Endothelial cell of umbilical vein (primary cell): Measurements from ENCODE around the gene UST. TPM values are rescaled to one million over a fixed set of nuclear protein-coding genes. Genes with fewer than 3 reads are reported as not detected.

Experiments
- BruUV-seq: library from RNA; stranded (reverse); fragments of 400-500 nt; replicated peaks from 2 replicates; lab custom pipeline; 2021; lab: Mats Ljungman, UMichigan
- CTCF ChIA-PET: fragments of 300-600, 350-600 bp; sonication (Branson Sonifier 250); formaldehyde crosslinking; loops from one replicate; lab custom pipeline; 2021; ENCODE audit warnings: antibody characterized with exemption, inconsistent platforms; lab: Charles Lee
- POLR2A ChIA-PET: fragments of 300-600, 350-600 bp; sonication (Branson Sonifier 250); formaldehyde crosslinking; loops from one replicate; lab custom pipeline; 2021; ENCODE audit warnings: antibody characterized with exemption, inconsistent platforms; lab: Charles Lee
- DNase-seq: peaks from one replicate; pipeline ENCODE4 v3.0.0-alpha.2; 2011; ENCODE audit warnings: low read depth, low spot score
- FAIRE-seq: peaks from 2 replicates; lab custom pipeline; 2011; peaks lifted over from hg19 to GRCh38; lab: Jason Lieb, UNC
- H2AFZ ChIP-seq: 2 replicates; pipeline ENCODE4 v1.6.0; 2012; ENCODE audit warnings: low read depth, low read length, control low read depth, inconsistent platforms
- H3K27ac ChIP-seq: 2 replicates; pipeline ENCODE4 v1.5.1; 2011; ENCODE audit warnings: low read depth, mild to moderate bottlenecking, control low read depth, low read length, moderate library complexity; ENCODE audit not compliant: insufficient read depth
- H3K27me3 ChIP-seq, 2 experiments: 2 replicates each; pipeline versions ENCODE4 v1.6.0 to v1.6.1; 2011; ENCODE audit warnings: low read length in 2 of 2, mixed read lengths in 1 of 2; ENCODE audit not compliant: control insufficient read depth in 2 of 2, insufficient read depth in 2 of 2
- H3K36me3 ChIP-seq, 2 experiments: 2 replicates in 1 of 2; 3 replicates in 1 of 2; pipeline ENCODE4 v1.5.1; 2011; ENCODE audit warnings: low read length in 2 of 2, mild to moderate bottlenecking in 1 of 2, moderate library complexity in 1 of 2; ENCODE audit not compliant: control insufficient read depth in 2 of 2, insufficient read depth in 2 of 2; ENCODE audit errors: extremely low read depth in 1 of 2
- H3K4me1 ChIP-seq: 3 replicates; pipeline ENCODE4 v1.5.1; 2011; ENCODE audit warnings: mild to moderate bottlenecking, low read length; ENCODE audit not compliant: control insufficient read depth, insufficient read depth; ENCODE audit errors: extremely low read depth
- H3K4me2 ChIP-seq: 2 replicates; pipeline ENCODE4 v1.6.1; 2011; ENCODE audit warnings: low read length, control low read depth, mixed read lengths; ENCODE audit not compliant: insufficient read depth
- H3K4me3 ChIP-seq, 3 experiments: fragments of 200-600 bp in 1 of 3; sonication (generic), shearing (Covaris generic) in 1 of 3; replicated peaks in 1 of 3; 2 replicates each; pipeline ENCODE4 v1.5.1; 2011 to 2016; ENCODE audit warnings: control low read depth in 3 of 3, low read length in 3 of 3, mild to moderate bottlenecking in 2 of 3, inconsistent platforms in 1 of 3, low read depth in 1 of 3, moderate library complexity in 1 of 3; ENCODE audit not compliant: insufficient read depth in 1 of 3
- H3K79me2 ChIP-seq: 2 replicates; pipeline ENCODE4 v1.6.0; 2012; ENCODE audit warnings: low read length, inconsistent platforms; ENCODE audit not compliant: control insufficient read depth, insufficient read depth
- H3K9ac ChIP-seq: replicated peaks from 2 replicates; pipeline ENCODE3; 2011; ENCODE audit warnings: low read length, control low read depth; ENCODE audit not compliant: insufficient read depth; ENCODE audit errors: extremely low read depth
- H3K9me1 ChIP-seq: replicated peaks from 3 replicates; pipeline ENCODE4 v1.6.0; 2011; ENCODE audit warnings: mild to moderate bottlenecking, low read length; ENCODE audit not compliant: control insufficient read depth, insufficient read depth; ENCODE audit errors: extremely low read depth
- H3K9me3 ChIP-seq: replicated peaks from 2 replicates; pipeline ENCODE4 v1.5.1; 2012; ENCODE audit warnings: low read length, inconsistent platforms; ENCODE audit not compliant: control insufficient read depth, insufficient read depth
- H4K20me1 ChIP-seq: replicated peaks from 2 replicates; pipeline ENCODE3; 2011; ENCODE audit warnings: mild to moderate bottlenecking, low read length; ENCODE audit not compliant: control insufficient read depth, insufficient read depth; ENCODE audit errors: extremely low read depth
- EZH2 ChIP-seq: IDR thresholded peaks from 2 replicates; pipeline ENCODE4 v1.6.1; 2012; ENCODE audit warnings: borderline replicate concordance, low read depth, mild to moderate bottlenecking, moderate library complexity, low read length, inconsistent platforms; ENCODE audit not compliant: severe bottlenecking
- FOS ChIP-seq: IDR thresholded peaks from 2 replicates; pipeline ENCODE4 v1.6.1; 2011; ENCODE audit warnings: mild to moderate bottlenecking, low read length, moderate library complexity, borderline replicate concordance; ENCODE audit not compliant: insufficient read depth
- GATA2 ChIP-seq: IDR thresholded peaks from 2 replicates; pipeline ENCODE4 v1.7.0; 2011; ENCODE audit warnings: low read depth, mild to moderate bottlenecking, moderate library complexity, mixed read lengths, low read length; ENCODE audit not compliant: insufficient read length, insufficient read depth
- JUN ChIP-seq: IDR thresholded peaks from 2 replicates; pipeline ENCODE4 v1.6.1; 2011; ENCODE audit warnings: borderline replicate concordance, low read depth; ENCODE audit not compliant: insufficient read length, insufficient read depth
- MAX ChIP-seq: IDR thresholded peaks from 2 replicates; pipeline ENCODE4 v1.6.1; 2011; ENCODE audit not compliant: insufficient read depth, insufficient read length
- MYC ChIP-seq: IDR thresholded peaks from one replicate; pipeline ENCODE4 v1.6.1; 2011; ENCODE audit warnings: mild to moderate bottlenecking, low read depth, low read length
- POLR2A ChIP-seq: IDR thresholded peaks from 2 replicates; pipeline ENCODE4 v1.6.1; 2012; ENCODE audit warnings: low read depth, mild to moderate bottlenecking, control low read depth, low read length
- POLR2AphosphoS5 ChIP-seq: IDR thresholded peaks from 2 replicates; pipeline ENCODE4 v1.6.1; 2012; ENCODE audit warnings: low read depth, mild to moderate bottlenecking, control low read depth, low read length, moderate library complexity; ENCODE audit not compliant: insufficient read depth
- dilution Hi-C: fragments of 300-500 bp; cut with MboI; formaldehyde crosslinking; loops from one replicate; pipeline ENCODE4 v1.15.0; 2019; ENCODE audit warnings: low sequenced_read_pairs; ENCODE audit not compliant: extremely low pct_ligation_motif_present
- intact Hi-C: fragments of 100-400 bp; cut with micrococcal nuclease; formaldehyde crosslinking; loops from one replicate; pipeline ENCODE4 v1.10.0; 2022
- polyA plus RNA-seq, 4 experiments: library from polyadenylated mRNA; depleted of rRNA in 3 of 4; stranded (reverse) in 3 of 4; unstranded in 1 of 4; fragments of >200 nt; gene quantifications; 2 replicates each; pipeline versions ENCODE4 v1.2.1 to v1.2.3, GENCODE V29; 2011 to 2012; ENCODE audit warnings: missing spikeins in 1 of 4
- total RNA-seq: library from RNA; stranded (reverse); gene quantifications from 2 replicates; pipeline ENCODE4 v1.2.3, GENCODE V29; 2021
- TF ChIP-seq, protein P1 (sequence below), 2 donors: IDR thresholded peaks; 1 replicate in 1 of 2; 2 replicates in 1 of 2; pipeline ENCODE4 v1.5.1; 2011; ENCODE audit warnings: low read length in 2 of 2, mild to moderate bottlenecking in 2 of 2, moderate library complexity in 2 of 2, control low read depth in 1 of 2, inconsistent platforms in 1 of 2, low read depth in 1 of 2; ENCODE audit not compliant: insufficient read depth in 1 of 2; ENCODE audit errors: extremely low read depth in 1 of 2

The UST gene
- total and polyA plus RNA-seq, 2 donors (not counting 3 experiments of a cell fraction or from before 2014, with no cell fraction given): 0.26 to 0.84 TPM

GRCh38 chr6:148990403-148990802, 243.6 kb downstream of the UST start:
- intact Hi-C loops: no loop called here
- TF ChIP-seq, protein P1, sequence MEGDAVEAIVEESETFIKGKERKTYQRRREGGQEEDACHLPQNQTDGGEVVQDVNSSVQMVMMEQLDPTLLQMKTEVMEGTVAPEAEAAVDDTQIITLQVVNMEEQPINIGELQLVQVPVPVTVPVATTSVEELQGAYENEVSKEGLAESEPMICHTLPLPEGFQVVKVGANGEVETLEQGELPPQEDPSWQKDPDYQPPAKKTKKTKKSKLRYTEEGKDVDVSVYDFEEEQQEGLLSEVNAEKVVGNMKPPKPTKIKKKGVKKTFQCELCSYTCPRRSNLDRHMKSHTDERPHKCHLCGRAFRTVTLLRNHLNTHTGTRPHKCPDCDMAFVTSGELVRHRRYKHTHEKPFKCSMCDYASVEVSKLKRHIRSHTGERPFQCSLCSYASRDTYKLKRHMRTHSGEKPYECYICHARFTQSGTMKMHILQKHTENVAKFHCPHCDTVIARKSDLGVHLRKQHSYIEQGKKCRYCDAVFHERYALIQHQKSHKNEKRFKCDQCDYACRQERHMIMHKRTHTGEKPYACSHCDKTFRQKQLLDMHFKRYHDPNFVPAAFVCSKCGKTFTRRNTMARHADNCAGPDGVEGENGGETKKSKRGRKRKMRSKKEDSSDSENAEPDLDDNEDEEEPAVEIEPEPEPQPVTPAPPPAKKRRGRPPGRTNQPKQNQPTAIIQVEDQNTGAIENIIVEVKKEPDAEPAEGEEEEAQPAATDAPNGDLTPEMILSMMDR (IDR thresholded peaks at IDR 0.05; ENCODE audit: extremely low read depth in 1 of 2, insufficient read depth in 1 of 2, low read depth in 1 of 2, low read length in 2 of 2): no peak
- TF ChIP-seq GATA2: no peak
- TF ChIP-seq POLR2AphosphoS5: no peak
- no peak for TF ChIP-seq MYC
- no peak for TF ChIP-seq POLR2A
- TF ChIP-seq EZH2: no peak
- TF ChIP-seq JUN: no peak
- no peak for TF ChIP-seq FOS
- TF ChIP-seq MAX: no peak
- dilution Hi-C loops: no loop called here
- no TSS peak for BruUV-seq
- FAIRE-seq: no peak
- POLR2A ChIA-PET: no interaction called here
- Histone ChIP-seq H3K9ac (no peak overlapping the region), H3K9me3 (no peaks in the 10 kb centered on the region), H3K79me2 (no peaks in the 10 kb centered on the region), H4K20me1 (no peaks in the 10 kb centered on the region), H3K27me3 (no peaks in the 10 kb centered on the region), H3K4me2 (no peak overlapping the region), H3K9me1 (no peaks in the 10 kb centered on the region), H3K36me3 (no peaks in the 10 kb centered on the region), H3K4me1 (no peaks in the 10 kb centered on the region), H3K27ac (no peak overlapping the region), H3K4me3 (no peak overlapping the region), H2AFZ (no peak overlapping the region)
- no peak for DNase-seq
- CTCF ChIA-PET: no interaction called here
